ENCODE measurements around the gene RAB12.
"Not testable (repeated sequence)": the region's sequence is repeated elsewhere in the genome, so short reads cannot be mapped to it uniquely, and the experiment has no call there.

RAB12 gene

DNA sequence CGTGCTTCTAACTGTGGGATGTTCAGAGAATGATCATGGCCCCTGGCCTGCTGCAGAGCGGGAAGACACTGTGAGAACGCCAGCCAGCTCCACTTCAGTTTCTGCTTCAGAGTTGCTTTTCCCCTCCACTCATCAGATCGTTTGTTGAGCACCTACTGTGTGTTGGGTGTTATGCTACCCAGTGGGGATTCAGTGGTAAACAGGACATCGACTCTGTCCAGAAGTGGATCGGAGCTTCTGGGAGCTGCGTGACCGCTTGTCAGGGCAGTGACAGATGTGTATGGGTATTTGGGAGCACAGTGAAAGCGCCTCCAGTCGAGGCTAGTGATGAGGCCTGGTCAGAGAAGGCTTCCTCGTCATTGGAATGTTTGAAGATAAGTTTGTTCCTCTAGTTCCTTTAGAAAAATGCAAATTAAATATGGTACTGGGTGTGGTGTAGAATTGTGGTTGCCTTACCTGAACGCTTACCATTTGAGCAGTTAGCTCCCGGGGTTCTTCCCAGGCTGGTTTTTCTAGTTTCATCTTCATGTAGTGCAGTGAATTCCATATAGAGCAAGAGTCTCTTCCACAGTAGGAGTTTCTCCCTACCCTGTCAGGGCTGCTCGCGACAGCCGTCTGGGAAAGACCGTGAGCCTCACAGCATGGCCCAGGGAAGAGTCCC lies 2.8 kb downstream of the RAB12 start:
- no peak for DNase-seq (ENCODE audit: low spot score)

DNA sequence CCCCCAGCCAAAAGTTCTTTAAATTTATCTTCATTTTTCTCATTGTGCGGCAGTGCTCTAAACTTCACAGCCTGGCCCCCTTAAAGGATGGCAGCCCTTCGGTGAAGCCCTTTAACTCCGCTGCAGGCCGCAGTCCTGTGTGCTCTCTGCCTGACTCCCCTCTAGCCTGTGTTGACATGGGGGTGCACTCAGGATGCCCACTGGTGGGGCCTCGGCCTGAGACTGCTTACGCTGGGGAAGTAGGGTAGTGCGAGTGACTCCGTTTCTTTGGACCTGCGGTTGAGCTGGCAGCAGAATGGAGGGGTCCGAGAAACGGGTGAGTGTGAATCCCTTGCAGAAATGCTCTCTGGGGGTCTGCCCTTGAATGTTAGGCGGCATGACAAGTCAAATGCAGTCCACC lies 5.6 kb downstream of the RAB12 start:
- DNase-seq (ENCODE audit: low spot score): no peak

DNA sequence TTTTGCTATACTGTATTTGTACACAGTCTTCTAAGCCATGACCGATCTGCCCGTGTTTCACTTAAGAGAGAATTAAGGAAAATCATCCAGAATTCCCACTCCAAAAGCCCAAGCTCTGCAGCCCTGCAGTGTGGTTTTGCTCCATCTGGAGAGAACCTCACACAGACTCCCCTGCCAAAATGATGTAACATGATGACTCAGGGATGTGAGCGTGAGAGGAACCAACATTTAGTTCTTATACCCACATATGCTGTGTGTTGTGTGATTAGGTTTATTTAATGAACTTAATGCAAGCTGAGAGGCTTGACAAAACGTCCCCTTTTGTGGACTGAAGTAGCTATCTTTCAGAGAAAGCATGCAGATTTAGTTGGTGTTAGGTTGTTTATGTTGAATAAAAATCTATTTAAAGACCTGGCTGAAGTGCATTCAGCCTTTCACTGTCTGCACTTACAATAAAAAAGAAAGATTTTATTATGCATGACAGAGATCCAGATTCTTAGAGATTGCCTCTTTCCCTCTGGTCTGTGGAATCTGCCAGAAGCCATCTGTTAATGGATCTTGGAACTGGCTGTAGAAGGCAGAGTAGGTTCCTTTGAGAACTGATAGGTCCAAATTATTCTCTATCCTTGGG lies 6.3 kb downstream of the RAB12 start:
- DNase-seq (ENCODE audit: low spot score): no peak

DNA sequence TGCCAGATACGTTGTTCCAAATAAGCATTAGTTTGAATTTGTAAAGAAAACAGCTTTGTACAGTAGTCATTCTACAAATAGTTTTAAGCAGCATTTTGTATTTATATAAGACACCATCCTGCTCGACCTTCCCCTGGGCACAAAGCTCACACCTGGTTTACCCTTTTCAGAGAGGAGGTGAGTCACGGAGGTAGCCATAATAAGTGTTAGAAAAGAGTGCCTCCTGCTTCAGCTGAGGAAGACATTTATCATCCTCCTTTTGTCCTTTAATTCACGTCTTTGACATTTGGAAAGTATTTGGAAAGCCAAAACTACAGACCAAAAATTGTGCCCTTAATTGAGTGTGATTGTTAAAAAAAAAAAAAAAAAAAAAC lies 6.8 kb downstream of the RAB12 start:
- DNase-seq (ENCODE audit: low spot score): no peak

DNA sequence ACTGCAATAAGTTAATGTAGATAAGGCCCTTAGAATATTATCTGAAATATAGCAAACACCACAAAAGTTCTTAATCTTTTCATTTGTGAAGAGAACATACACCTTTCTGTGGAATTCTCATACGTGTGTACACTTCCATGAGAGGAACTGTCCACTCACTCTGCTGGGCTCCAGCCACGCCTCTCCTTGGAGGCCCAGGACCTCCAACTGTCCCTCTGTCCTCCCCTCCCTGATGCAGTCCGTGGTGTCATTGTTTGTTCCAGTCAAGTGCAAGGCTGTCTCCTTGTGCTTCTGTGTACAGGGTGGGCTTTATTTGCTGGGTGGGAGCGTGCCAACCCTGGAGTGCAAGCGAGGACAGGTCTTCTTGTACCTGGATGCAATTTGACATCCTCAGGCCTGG lies 8.7 kb downstream of the RAB12 start:
- DNase-seq (ENCODE audit: low spot score): no peak

DNA sequence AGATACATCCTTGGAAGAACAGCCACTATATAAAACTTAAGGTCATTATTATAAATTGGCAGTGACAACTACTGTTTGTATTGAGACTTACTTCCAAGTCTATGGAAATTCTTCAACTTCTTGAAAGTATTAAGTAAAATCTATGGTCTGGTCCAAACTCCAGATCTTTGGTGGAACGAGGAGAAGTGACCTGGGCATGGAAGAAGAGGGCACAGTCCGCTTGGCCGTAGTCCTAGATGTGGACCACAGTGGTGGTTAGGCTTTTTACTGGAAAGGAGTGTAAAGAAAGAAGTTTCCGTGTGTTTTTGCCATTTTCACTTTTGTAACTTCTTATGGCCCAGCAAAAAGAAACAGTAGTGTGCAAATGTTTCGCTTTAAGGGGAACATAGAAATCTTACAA lies 9.8 kb downstream of the RAB12 start:
- peak; percentile 23 for DNase-seq (ENCODE audit: low spot score)

DNA sequence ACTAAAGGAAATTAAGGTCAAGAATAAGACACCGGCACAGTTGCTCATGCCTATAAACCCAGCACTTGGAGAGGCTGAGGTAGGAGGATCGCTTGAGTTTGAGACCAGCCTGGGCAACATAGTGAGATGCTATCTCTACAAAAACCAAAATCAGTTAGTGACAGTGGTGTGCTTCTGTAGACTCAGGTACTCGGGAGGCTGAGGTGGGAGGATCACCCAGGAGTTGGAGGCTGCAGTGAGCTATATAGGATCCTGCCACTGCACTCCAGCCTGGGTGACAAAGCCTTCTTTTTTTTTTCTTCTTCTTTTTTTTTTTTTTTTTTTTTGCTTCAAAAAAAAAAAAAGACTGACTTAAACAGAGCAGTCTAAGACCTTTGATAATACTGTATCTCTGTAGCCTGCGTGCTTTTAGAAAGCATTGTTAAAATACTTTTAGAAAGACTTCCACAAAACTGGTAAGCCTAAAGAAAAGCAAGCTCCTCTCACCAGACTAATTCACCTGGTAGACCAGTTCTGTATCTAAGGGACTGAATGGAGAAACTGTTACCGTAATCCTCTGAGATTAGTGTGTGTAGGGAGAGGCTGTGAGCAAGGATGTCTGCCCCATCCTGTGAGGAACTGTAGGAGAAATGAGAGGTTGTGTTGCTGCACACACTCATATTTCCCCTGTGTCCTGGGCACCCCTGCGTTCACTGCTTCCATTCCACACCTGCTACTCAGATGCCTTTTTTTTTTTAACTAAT lies 10.8 kb downstream of the RAB12 start:
- peak; percentile 41 for DNase-seq (ENCODE audit: low spot score)

DNA sequence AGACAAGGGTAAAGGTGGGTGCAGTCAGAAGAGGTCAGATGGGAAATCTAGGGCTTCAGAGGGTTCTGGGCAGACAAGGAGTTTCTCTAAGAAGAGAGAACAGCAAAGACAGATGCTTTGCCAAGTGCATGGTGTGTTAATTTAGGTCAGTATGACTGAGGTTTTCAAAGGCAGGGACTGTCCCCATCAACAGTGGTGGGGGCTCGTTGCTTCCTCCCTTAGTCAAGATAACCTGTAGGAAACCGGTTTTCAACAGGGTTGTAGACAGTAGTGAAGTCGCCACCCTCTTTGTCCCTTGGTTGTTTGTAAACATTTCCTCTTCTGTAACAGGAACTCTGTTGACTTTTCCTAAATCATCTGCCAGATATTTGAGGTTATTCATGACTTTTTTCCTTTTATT lies 11.6 kb downstream of the RAB12 start:
- DNase-seq (ENCODE audit: low spot score): no peak

DNA sequence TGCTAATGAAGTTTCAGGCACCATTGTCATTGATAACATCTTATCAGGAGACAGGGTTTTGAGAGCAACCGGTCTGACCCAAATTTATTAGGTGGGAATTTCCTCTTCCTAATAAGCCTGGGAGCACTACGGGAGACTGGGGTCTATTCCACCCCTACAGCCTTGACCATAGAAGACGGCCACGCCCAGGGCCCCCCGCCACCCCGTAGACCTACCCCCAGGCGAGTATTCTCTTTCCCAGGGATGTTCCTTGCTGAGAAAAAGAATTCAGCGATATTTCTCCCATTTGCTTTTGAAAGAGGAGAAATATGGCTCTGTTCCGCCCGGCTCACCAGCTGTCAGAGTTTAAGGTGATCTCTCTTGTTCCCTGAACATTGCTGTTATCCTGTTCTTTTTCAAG lies 13.4 kb downstream of the RAB12 start:
- not testable (repeated sequence) for DNase-seq (ENCODE audit: low spot score)

DNA sequence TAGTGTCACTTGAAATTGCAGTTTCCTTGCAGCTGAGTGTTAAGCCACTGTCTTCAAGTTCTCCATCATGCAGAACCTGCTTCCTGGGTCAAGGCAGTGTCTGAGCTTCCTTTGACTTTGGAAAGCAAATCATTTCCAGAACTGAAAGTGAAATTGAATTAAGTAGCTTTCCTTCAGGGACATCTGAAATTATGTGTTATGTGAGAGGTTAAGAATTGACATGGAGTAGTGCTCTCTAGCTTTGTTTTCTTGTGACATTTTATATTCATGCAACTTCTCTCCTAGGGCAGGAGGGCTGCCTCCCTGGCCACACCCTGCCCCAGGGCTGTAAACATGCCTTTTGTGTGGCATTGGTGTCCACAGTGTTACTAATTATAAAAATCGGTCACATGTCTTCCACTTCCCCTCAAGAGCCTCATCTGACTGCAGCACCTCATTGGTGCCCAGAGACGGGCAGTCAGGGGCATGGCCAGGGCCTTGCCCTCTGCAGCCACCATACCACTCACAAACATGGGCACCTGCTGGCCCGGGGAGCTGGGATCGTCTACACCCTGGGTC lies 14.4 kb downstream of the RAB12 start:
- DNase-seq (ENCODE audit: low spot score): no peak

DNA sequence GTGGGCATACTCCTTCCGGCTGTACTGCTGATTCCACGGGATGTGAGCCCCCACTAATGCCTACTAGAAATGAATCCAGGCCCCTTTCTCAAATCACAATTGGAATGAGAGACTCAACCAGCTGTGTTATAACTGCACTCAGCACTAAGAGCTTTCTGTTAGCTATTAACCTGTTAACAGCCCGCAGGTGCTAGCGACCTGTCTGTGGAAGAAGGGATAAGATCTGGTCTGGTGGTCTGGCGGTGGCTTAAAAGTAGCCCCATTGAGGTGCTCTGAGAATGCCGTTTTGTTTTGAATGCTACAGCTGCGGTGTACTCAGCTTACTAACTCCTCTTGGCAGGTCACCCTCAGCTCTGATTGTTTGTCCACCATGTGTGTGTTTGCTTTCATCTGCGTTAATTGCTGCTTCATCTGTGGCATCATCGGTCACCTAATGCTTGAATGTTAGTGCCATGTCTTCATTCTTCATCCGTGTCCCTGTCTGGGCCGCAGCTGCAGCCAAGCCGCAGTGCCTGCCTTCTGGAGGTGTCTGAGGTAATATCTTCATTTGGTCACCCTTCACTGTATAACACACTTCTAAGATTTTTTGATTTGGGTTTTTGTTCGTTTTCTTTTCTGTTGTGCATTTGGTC lies 16.3 kb downstream of the RAB12 start:
- DNase-seq (ENCODE audit: low spot score): no peak

DNA sequence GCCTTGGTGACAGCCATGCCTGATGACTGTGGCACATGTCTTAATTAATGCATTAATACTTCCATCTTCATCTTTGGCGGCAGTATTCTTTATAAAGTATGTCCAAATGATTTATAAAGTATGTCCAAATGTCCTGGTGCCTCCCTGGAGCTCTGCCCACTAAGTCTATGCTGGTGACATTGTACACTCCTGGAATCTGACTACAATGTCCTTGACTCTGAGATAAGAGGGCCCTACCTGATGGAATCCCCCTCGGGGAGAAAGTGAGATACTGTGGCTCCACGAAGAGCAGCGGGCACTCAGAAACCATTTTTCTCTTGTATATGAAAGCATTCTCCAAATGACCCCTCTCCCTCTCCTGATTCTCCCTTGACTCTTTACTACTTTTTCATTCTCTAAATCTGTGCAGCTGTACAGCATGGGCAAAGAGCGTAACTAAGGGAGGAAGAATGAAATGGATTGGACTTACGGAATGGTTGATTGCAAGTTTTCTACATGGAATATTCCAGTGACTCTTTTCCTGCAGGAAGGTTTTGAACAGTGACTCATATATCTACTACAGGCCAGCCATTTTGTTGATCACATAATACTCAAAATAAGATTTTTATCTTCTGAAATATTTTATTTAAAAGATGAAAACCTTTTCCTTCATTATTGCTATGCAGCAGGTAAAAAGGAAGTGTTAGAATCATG lies 17.3 kb downstream of the RAB12 start:
- no peak for DNase-seq (ENCODE audit: low spot score)

DNA sequence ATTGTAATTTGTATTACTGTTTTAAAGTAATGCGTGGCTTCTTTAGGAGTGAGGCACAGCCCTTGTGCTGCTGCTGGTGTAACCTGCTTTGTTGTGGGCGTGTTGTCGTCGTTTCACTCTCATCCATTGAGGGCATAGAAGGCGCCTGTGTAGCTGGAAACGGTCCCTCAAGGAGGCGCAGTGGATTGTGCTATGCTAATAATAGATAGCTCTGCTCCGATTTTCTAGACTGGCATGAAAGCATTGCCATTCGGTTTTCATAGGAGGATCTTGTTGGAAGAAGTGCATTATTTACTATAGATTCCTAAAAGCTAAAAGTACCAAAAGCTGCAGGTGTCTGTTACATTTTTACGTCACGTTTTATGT lies 17.9 kb downstream of the RAB12 start:
- no peak for DNase-seq (ENCODE audit: low spot score)

DNA sequence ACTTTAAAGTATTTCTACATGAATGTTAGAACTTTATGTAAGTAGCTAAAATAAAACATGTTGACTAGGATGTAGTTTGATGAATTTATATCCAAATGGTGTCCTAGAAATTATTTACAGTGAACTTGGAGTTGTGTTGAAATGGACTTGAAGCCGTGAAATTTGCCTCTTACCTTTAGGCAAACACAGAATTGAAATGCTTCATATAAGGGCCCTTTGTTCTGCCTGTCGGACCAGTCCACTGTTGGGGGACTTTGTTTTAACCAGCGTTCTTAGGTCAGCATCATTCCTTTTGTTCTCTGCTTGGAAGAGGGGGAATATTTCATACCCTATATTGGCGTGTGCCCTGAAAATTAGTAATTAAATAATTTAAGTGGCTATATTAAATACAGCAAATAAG lies 18.3 kb downstream of the RAB12 start:
- no peak for DNase-seq (ENCODE audit: low spot score)

DNA sequence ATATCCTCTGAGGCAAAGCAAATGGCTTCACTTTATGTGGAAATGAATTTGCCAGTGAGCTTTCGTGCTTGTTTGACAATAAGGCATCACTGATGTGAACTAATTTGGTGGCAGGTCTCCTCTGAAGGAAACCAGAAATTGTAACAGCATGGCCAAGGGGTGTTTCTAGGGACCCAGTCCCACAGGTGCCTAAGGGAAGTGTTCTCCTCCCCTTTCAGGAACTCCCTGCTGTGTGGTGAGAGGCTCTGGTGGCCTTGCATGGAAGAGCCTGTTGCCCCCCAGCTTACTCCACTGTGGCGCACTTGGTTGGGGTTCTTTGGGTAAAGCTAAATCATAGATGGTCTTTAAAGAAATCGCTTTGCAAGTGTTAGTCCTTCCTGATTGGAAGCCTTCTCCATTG lies 20.4 kb downstream of the RAB12 start:
- DNase-seq (ENCODE audit: low spot score): no peak

DNA sequence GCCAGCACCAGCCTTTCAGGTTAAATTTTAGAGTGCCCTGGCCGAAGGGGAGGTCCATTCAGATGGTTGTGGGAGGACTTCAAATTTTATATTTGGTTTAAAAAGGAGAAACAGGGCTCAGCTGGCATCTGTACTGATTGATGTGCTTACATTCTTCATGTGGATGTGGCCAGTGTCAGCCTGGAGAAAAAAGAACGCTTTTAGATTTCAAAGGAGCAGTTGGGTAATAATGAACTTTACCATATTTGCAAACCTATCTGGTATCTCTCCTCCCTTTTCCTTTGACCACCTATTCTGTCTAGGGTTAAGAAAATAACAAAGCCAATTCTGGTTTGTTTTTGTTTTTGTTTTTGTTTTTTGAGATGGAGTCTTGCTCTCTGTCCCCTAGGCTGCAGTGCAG lies 21.3 kb downstream of the RAB12 start:
- DNase-seq (ENCODE audit: low spot score): no peak

DNA sequence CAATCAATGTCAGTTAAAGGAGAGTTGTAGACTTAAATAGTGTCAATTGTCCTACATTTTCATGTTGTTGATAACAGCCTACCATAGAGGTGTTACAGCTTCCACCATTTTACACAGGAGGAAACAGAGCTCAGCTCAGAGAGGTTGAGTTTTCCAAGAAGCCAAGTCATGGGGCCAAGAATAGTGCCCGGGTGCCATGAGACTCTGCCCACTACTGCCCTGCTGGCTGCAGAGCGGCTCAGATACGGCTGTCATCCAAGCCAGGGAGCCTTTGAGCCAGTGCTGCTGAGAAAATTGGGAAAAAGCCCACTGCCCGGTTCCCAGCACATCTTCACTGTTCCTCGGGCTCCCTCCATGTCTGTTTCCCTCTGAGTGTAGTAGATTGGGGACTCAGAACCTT lies 22.0 kb downstream of the RAB12 start:
- DNase-seq (ENCODE audit: low spot score): no peak

DNA sequence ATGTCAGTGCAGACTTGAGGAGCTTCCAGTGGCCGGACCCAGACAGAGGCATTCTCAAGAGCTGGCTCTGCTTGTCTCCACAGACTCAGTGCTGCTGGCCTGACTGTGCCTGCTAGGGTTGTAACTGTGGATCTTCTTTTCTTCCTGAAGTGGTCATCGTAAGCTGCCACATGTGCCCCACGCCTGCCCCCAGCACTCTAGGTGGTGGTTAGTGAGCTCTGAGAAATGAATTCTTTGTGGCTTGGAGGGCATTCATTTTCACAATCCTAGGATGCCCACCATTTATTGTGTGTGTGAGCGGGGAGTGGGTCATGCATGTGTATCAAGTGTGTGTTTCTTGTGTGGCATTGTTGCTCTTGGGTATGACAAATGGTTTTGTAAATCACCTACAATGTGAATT lies 23.1 kb downstream of the RAB12 start:
- DNase-seq (ENCODE audit: low spot score): no peak

DNA sequence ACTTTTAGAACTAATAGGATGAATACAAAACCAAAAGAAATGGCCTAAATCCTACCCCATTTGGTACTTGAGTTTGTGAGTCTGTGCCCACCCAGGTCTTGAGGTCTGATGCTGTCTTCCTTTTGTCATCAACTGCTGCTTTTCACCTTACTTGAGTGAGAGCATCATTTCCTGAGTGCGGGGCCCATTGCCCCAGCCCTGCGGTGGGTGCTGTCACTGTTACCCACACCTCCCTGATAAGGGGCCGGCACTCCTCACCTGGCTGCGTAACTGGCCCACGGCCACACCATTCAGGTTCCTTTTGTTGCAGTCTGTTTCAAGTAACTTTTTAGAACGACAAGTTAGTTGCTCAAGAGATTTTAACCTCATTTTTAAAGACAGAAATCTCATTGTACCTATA lies 25.3 kb downstream of the RAB12 start:
- no peak for DNase-seq (ENCODE audit: low spot score)

DNA sequence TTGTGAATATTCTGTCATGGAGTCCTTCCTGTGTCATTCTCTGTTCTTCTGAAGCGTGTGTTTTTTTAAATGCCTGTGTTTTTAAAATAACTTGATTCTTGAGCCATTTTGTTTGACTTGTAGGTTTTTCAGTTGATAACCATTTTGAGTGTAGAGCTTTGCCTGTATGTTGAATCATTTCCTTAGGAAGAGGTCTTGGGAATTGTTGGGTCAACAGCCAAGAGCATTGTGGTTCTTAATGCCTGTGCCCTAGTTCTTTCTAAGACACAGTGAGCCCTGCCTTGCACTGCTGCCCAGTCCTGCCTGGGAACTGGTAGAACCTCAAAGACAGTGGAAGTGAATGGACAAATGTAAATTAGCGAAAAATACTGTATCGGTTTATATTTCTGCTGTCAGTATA lies 25.9 kb downstream of the RAB12 start:
- DNase-seq (ENCODE audit: low spot score): no peak

DNA sequence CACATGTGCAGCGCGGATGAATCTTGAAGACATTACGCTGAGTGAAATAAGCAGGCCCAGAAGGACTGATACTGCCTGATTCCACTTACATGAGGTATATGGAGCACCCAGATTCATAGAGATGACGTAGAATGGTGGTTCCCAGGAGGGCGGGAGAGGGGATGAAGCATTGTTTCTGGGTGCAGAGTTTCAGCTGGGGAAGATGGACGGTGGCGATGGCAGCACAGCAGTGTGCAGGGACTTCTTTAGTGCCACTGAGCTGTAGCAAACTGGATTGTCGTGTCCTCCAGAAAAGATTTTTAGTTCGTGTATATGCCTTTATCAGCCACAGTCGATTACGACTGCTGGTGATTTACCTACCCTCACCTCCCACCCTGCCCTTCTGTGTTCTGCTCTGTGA lies 30.5 kb downstream of the RAB12 start:
- DNase-seq (ENCODE audit: low spot score): no peak

DNA sequence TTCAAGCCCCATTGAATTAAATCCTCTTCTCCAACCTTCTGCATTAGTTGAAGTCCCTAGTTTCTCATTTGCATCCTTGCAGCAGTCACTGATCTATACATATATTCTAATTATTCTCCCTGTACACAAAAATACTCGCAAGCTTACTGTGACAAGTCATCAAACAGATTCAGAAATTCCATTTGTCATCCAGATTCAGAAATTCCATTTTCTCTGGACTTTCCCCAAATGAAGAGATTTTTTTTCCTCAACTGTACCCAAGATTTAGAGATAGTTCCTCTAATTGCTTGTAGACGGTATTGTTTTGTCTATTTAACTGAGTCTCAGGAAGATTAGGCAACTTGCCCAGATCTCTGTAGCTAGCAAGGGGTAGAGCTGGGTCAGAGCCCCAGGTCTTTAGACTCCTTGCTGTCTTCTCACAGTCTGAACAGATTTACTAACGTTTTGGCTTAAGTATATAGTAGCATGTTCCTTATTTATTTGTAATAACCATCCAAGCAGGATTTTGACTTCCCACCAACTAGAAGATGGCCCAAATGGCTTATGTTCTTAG lies 34.2 kb downstream of the RAB12 start:
- DNase-seq (ENCODE audit: low spot score): no peak
